CD4-positive, alpha-beta T cell (primary cell): ENCODE measurements around the gene DUSP9. TPM values are rescaled to one million over a fixed set of nuclear protein-coding genes. Genes with fewer than 3 reads are reported as not detected.

Source experiments
- ATAC-seq: fragments of 200-7000 bp; cut with Tn5 transposase; one replicate; pipeline ENCODE4 v1.10.0; 2022; ENCODE audit warnings: mild to moderate bottlenecking; ENCODE audit not compliant: poor library complexity
- CTCF ChIA-PET: fragments of 350-600 bp; sonication (Branson Sonifier 250); formaldehyde crosslinking; loops from one replicate; lab custom pipeline; 2021; ENCODE audit warnings: antibody characterized with exemption, inconsistent platforms; lab: Charles Lee
- POLR2A ChIA-PET: fragments of 350-600 bp; sonication (Branson Sonifier 250); formaldehyde crosslinking; loops from one replicate; lab custom pipeline; 2021; ENCODE audit warnings: antibody characterized with exemption, inconsistent platforms; lab: Charles Lee
- DNase-seq, 14 experiments: peaks; one replicate each; pipeline ENCODE4 v3.0.0-alpha.2; 2013 to 2020; ENCODE audit warnings: mixed read lengths in 2 of 14
- H3K27ac ChIP-seq, 2 donors: one replicate each; pipeline versions ENCODE4 v1.5.1 to v1.7.0; 2013; ENCODE audit warnings: low read length in 2 of 2, low read depth in 1 of 2, mild to moderate bottlenecking in 1 of 2
- H3K27me3 ChIP-seq, 2 experiments: 1 replicate in 1 of 2; 2 replicates in 1 of 2; pipeline versions ENCODE4 v1.6.1 to v1.7.0; 2013; ENCODE audit warnings: low read length in 2 of 2, control low read depth in 1 of 2, mild to moderate bottlenecking in 1 of 2, moderate library complexity in 1 of 2; ENCODE audit not compliant: insufficient read depth in 2 of 2, control insufficient read depth in 1 of 2
- H3K36me3 ChIP-seq: one replicate; pipeline ENCODE4 v1.6.1; 2013; ENCODE audit warnings: low read length, control low read depth; ENCODE audit not compliant: insufficient read depth
- H3K4me1 ChIP-seq: one replicate; pipeline ENCODE4 v1.6.1; 2013; ENCODE audit warnings: low read length, control low read depth; ENCODE audit not compliant: insufficient read depth
- H3K4me3 ChIP-seq: one replicate; pipeline ENCODE4 v1.5.1; 2013; ENCODE audit warnings: mild to moderate bottlenecking, low read length, moderate library complexity
- H3K9me3 ChIP-seq, 2 experiments: 1 replicate in 1 of 2; 2 replicates in 1 of 2; pipeline versions ENCODE4 v1.6.1 to v1.7.0; 2013; ENCODE audit warnings: low read length in 2 of 2, mild to moderate bottlenecking in 2 of 2, control low read depth in 1 of 2, moderate library complexity in 1 of 2; ENCODE audit not compliant: control insufficient read depth in 1 of 2, insufficient read depth in 1 of 2
- H3K27ac Mint-ChIP-seq: one replicate; pipeline ENCODE4 v1.8.0; 2020; ENCODE audit warnings: mixed read lengths
- H3K27me3 Mint-ChIP-seq: one replicate; pipeline ENCODE4 v1.8.0; 2021; ENCODE audit warnings: mixed read lengths
- H3K36me3 Mint-ChIP-seq: one replicate; pipeline ENCODE4 v1.8.0; 2021; ENCODE audit warnings: low read depth, mixed read lengths
- H3K4me1 Mint-ChIP-seq: one replicate; pipeline ENCODE4 v1.8.0; 2021; ENCODE audit warnings: low read depth, mixed read lengths
- H3K4me3 Mint-ChIP-seq: one replicate; pipeline ENCODE4 v1.8.0; 2020; ENCODE audit warnings: mild to moderate bottlenecking, mixed read lengths
- H3K9me3 Mint-ChIP-seq: one replicate; pipeline ENCODE4 v1.8.0; 2020; ENCODE audit warnings: mixed read lengths
- intact Hi-C, 2 experiments: fragments of 100-400 bp; cut with DNase I in 1 of 2; cut with micrococcal nuclease in 1 of 2; formaldehyde crosslinking; loops; one replicate each; pipeline versions ENCODE4 v1.15.1 to v1.9.0; 2023 to 2025; cut with DNase I, micrococcal nuclease
- total RNA-seq, 174 experiments: library from RNA in 2 of 174; stranded (reverse) in 2 of 174; gene quantifications; one replicate each; pipeline ENCODE4 v1.2.3 and lab custom pipeline; 2021 to 2026
- TF ChIP-seq, protein P1 (sequence below): fragments of 200-600 bp; IDR thresholded peaks from one replicate; pipeline ENCODE4 v1.8.0; 2022; ENCODE audit warnings: antibody characterized with exemption, mild to moderate bottlenecking

The DUSP9 gene
- total RNA-seq, 2 experiments from 2014 or later: not detected

DNA sequence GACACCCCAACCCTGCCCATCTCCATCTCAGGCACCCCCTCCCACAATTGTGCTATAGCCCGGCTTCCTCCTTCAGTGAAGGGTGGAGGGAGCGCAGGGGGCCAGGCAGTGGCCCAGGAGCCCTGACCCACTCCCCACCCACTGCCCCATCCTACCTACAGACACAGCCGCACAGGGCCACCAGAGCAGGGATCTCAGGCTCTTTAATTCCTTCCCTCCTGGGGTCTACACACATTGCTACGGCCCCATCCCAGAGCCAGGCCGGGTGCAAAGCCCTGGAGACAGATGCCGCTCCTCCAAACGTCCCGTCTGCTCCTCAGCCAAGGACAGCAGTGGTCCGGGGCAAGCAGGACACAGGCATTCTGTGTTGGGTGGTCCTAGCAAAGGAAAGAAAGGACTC is 12.8 kb upstream of the DUSP9 start:
- no peaks in the 10 kb centered on the region for H3K9me3 ChIP-seq
- intact Hi-C loops: no loop called here
- POLR2A ChIA-PET: no interaction called here
- no peaks in the 10 kb centered on the region for H3K4me1 ChIP-seq
- Mint-ChIP-seq H3K27me3 (no peaks in the 10 kb centered on the region), H3K4me1 (no peaks in the 10 kb centered on the region), H3K9me3 (no peaks in the 10 kb centered on the region), H3K4me3 (no peak overlapping the region), H3K36me3 (no peaks in the 10 kb centered on the region), H3K27ac (no peak overlapping the region)
- H3K27me3 ChIP-seq: no peaks in the 10 kb centered on the region
- no peak overlapping the region for H3K4me3 ChIP-seq
- H3K27ac ChIP-seq: no peak overlapping the region
- H3K36me3 ChIP-seq: no peaks in the 10 kb centered on the region
- TF ChIP-seq, protein P1, sequence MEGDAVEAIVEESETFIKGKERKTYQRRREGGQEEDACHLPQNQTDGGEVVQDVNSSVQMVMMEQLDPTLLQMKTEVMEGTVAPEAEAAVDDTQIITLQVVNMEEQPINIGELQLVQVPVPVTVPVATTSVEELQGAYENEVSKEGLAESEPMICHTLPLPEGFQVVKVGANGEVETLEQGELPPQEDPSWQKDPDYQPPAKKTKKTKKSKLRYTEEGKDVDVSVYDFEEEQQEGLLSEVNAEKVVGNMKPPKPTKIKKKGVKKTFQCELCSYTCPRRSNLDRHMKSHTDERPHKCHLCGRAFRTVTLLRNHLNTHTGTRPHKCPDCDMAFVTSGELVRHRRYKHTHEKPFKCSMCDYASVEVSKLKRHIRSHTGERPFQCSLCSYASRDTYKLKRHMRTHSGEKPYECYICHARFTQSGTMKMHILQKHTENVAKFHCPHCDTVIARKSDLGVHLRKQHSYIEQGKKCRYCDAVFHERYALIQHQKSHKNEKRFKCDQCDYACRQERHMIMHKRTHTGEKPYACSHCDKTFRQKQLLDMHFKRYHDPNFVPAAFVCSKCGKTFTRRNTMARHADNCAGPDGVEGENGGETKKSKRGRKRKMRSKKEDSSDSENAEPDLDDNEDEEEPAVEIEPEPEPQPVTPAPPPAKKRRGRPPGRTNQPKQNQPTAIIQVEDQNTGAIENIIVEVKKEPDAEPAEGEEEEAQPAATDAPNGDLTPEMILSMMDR: no peak
- DNase-seq (no peak), ATAC-seq (no peak)
- CTCF ChIA-PET: no interaction called here

GRCh38 chrX:153634832-153635231 is 12.2 kb upstream of the DUSP9 start:
- ATAC-seq (no peak), DNase-seq (no peak)
- no peak overlapping the region for H3K27ac ChIP-seq
- ChIA-PET CTCF (no interaction called here), POLR2A (no interaction called here)
- H3K27ac Mint-ChIP-seq: no peak overlapping the region
- no peaks in the 10 kb centered on the region for H3K27me3 ChIP-seq
- no peak overlapping the region for H3K4me3 ChIP-seq
- H3K9me3 Mint-ChIP-seq: no peaks in the 10 kb centered on the region
- H3K4me1 Mint-ChIP-seq: no peaks in the 10 kb centered on the region
- no peaks in the 10 kb centered on the region for H3K36me3 ChIP-seq
- no peaks in the 10 kb centered on the region for H3K27me3 Mint-ChIP-seq
- TF ChIP-seq, protein P1: no peak
- peaks cover 0 to 2% of the 10 kb centered on the region in 2 experiments for H3K9me3 ChIP-seq
- intact Hi-C loops: no loop called here
- H3K4me1 ChIP-seq: no peaks in the 10 kb centered on the region
- H3K36me3 Mint-ChIP-seq: no peaks in the 10 kb centered on the region
- no peak overlapping the region for H3K4me3 Mint-ChIP-seq

DNA sequence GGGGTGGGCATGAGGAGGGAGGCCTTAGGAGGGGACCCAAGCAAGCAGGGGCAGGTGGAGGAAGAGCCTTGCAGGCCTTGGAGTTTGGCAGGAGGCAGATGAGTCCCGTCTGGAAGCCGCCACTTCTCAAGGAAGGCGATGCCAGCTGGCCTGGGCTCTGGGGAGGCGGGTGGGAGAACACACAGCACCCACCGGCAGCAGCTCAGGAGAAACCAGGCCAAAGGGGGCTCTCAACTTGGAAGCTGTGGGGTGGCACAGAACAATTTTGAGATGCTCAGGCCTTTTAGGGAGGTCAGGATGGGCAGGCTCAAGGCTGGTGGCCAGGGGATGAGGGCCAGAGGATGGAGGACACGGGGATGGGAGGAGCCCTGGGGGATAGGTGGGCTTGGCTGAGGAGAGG is 11.6 kb upstream of the DUSP9 start:
- Histone ChIP-seq H3K4me3 (no peak overlapping the region), H3K27ac (no peak overlapping the region), H3K9me3 (peaks cover 0 to 7% of the 10 kb centered on the region in 2 experiments), H3K36me3 (no peaks in the 10 kb centered on the region), H3K27me3 (no peaks in the 10 kb centered on the region), H3K4me1 (no peaks in the 10 kb centered on the region)
- no peak overlapping the region for H3K27ac Mint-ChIP-seq
- POLR2A ChIA-PET: no interaction called here
- no peaks in the 10 kb centered on the region for H3K9me3 Mint-ChIP-seq
- no peaks in the 10 kb centered on the region for H3K27me3 Mint-ChIP-seq
- H3K4me1 Mint-ChIP-seq: no peaks in the 10 kb centered on the region
- ATAC-seq (no peak), DNase-seq (no peak)
- no peaks in the 10 kb centered on the region for H3K36me3 Mint-ChIP-seq
- CTCF ChIA-PET: no interaction called here
- H3K4me3 Mint-ChIP-seq: no peak overlapping the region
- TF ChIP-seq, protein P1: no peak
- intact Hi-C loops: no loop called here
